COLO668 (cell line): ENCODE data around the gene DENND6B.
A peak's percentile ranks its signal among the peaks of the same experiment; 100 is the strongest.

Source experiments
- DNase-seq: peaks from one replicate; lab custom pipeline; 2025; ENCODE audit not compliant: unreplicated experiment; lab: John Stamatoyannopoulos, UW

Gene DENND6B

DNA sequence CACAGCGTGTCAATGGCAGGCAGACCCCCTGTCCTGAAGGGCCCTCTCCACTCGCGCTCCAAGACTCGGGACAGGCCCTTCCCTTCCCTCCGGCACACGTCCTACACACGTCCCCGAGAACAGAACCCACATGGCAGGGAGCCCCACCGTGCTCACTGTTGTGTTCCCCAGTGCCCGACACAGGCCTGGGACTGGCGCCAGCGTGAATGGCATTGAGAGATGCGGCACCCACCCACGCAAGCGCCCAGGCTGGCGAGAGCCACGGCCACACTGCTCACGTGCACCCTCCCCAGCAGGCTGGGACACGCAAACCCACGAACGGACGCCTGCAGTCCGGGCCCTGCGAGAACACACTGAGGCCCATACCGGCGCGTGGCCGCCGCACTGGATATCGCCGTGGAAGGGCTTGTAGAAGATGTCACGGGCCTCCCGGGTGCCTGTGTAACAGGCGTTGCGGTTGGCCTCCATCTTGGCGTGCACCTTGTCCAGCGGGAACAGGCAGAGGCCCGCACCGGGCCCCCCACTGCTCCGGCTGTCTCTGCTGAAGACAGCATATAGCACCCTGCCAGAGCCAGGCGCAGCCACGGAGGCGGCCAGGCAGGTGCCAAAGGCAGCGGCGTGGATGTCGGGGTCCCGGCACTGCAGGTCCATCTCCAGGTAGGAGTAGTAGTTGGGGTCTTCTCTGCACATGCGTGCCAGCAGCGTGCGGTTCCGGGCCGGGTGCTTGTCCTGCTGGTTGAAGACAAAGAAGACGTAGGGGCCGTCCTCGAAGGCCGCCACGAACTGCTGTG lies 37.5 kb downstream of the DENND6B start:
- no peak for DNase-seq

DNA sequence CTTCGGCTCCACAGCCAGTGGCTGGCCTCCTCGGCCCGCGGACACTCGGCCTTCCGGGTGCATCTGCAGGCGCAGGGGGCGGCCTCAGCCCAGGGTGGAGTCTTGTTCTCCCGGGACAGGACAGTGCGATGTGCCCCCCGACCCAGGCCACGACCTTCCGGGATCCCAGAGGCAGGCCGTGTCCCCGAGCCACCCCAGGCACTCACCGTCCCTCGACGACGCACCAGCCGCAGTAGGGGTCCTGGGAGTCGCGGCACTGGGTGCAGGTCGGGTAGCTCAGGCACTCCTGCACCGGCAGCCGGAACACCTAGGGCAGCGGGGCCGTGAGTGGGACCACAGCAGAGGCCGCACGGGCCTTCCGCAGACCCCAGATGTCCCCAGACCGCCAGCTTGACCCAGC lies 39.1 kb downstream of the DENND6B start:
- no peak for DNase-seq

DNA sequence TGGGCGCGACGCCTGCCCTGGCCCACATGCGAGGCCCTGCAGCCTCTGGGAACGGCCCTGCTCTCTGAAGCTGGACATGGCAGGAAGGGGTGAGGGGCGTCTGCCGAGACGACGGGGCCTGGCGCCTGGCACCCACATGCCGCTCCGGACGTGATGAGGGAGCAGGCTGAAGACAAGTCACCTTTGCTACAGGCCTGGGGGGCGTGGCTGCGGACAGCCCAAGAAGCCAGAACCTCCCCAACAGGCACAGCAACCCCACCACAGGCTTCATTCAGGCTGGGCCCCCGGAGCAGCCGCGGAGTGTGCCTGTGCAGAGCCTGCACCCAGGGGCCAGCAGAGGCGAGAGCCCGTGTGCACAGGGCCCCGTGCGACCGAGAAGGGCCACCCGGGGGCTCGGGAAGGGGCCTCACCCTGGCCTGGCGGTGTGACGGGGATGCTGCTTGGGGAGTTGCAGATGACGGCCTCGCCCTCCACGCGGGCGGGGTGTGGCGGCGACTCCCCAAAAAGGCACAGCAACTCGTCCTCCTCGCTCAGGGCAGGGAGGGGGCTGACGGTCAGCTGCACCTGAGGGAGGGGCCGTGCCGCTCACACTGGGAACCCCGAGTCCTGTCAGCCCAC lies 40.0 kb downstream of the DENND6B start:
- DNase-seq = no peak

DNA sequence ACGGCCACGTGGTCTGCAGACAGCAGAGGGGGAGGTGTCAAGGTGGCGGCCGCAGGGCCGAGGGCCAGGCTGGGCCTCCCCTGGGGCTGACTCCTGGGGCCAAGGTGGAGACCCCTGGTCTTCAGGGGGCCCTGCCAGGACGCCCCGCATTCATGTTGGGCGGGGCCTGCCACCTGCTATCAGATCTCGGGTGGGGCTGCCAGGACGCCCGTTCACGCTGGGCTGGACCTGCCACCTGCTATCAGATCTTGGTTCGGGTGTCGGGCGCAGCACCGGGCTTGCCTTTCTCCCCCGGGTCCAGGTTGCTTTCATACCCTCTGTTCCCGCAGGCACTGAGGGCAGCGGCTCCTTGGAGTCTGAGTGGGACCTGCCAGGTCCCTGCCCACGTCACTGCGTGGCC lies 40.5 kb downstream of the DENND6B start:
- no peak for DNase-seq

DNA sequence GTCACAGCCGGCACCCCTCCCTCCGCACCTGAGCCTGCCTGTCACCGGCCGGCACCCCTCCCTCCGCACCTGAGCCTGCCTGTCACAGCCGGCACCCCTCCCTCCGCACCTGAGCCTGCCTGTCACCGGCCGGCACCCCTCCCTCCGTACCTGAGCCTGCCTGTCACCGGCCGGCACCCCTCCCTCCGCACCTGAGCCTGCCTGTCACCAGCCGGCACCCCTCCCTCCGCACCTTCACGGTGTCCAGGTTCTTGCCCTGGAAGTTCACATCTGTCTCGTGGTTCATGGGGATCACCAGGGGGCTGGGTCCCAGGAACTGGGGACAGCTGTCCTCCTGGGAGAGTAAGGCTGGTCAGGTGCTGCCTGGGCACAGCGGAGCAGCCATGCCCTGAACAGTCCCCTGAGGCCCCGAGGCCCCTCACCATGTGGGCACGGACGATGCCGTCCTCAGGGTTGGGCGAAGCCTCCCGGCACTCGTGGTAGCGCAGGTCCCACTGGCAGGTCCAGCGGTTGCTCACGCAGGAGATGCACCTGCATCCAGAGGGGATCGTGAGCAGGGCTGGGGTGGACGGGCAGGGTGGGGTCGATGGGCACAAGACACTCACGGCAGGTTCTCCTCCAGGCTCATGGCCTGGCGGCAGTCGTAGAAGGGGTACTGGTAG lies 41.1 kb downstream of the DENND6B start:
- DNase-seq = no peak

DNA sequence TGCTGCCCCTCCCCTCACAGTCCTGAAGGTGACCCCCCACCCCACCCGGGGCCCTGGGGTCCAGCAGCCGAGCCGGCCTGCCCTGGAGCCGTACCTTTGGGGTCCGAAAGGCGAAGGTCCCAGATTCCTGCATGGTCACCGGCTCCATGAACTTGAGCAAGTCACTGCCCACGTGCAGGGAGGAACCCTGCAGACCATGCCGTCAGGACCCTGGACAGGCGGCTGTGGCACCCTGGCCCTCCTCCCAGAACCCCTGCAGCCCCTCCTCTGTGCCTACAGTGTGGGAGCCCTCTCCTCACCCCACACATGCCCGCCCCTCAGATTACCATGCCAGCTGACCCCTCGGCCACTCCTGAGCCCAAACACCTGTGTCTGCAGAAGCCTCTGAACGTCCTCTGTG lies 42.3 kb downstream of the DENND6B start:
- DNase-seq = no peak

DNA sequence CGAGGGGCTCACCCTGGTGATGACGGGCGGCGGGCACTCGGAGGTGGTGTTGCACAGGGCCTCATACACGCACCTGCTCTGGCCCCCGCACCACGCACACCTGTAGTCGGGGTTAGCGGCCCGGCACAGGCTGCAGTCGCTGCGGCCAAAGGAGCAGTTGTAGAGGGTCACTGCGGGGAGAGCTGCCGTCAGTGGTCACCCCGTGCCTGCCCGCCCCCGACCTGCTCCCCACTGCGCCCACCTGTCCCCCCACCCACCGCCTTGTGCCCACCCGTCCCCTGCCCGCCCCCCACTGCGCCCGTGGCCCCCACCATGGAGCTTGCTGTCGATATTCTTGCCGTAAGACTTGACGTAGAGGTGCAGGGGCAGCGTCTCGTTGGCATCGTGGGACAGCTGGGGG lies 43.0 kb downstream of the DENND6B start:
- no peak for DNase-seq

DNA sequence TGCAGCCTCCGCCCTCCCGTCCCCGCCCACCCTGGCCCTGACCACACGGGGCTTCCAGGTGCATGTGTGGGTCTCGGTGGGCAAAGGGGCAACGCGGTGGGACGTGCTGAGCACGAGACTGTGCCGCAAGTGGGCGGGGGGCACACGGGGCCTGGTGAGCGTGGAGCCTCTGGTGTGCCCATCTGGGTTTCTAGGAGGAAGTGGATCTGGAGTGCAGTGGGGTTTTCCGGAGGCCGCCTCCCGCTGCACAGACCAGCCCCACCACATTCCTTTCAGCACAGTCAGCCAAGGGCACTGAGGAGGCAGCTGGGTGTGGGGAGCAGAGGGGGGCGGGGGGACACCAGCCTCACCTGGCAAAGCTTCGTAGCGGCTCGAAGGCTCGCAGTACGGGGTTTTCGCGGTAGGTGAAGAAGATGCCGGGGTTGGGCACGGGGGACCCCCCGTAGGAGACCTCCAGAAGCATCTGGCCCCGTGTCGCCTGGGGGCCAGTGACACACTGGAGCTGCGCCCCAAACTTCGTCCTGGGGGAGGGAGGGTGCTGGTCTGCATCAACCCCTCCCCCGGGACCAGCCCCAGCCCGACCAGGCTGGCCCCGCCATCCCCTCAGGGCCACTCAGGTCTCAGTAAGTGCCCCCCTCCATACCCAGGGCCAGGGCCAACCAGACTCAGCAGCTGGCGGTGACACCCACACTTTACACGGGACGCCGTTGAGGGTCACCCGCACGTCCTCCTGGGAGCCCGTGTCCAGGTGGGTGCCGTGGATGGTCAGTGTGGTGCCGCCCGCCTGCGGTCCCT lies 44.3 kb downstream of the DENND6B start:
- peak; percentile 29 for DNase-seq

DNA sequence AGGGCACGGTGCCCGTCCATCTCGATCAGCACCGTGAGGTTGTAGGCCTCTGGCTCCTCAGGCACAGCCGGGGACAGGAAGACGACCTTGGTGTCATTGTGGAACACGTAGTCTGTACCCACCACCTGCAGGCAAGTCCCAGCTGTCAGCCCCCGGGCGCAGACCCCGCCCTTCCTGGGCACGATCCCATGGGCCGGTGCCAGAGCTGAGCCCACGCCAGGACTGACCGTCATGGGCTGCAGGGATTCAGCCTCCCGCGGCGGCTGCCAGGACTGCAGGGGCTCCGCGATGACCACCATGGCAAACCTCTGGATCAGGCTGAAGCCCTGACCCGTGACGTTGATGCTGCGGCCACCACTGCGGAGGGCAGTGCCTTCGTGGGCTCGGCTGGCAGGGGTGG lies 44.9 kb downstream of the DENND6B start:
- DNase-seq = no peak

DNA sequence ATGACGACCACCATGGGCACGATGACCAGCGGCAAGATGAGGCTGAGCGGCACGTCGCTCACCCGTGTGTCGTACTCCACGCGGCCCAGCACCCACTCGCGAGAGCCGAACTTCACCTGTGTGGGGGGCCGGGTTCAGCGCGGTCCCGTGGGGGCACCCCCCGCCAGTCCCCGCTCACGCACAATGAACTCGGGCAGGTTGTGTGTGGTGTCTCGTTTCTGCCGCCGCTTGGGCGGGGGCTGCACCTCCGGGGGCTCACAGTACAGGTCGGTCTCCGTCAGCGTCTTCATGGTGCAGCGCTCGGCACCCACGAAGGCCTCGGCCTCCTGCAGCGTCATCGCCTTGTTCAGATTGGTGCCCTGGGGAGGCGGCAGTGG lies 45.4 kb downstream of the DENND6B start:
- no peak for DNase-seq

DNA sequence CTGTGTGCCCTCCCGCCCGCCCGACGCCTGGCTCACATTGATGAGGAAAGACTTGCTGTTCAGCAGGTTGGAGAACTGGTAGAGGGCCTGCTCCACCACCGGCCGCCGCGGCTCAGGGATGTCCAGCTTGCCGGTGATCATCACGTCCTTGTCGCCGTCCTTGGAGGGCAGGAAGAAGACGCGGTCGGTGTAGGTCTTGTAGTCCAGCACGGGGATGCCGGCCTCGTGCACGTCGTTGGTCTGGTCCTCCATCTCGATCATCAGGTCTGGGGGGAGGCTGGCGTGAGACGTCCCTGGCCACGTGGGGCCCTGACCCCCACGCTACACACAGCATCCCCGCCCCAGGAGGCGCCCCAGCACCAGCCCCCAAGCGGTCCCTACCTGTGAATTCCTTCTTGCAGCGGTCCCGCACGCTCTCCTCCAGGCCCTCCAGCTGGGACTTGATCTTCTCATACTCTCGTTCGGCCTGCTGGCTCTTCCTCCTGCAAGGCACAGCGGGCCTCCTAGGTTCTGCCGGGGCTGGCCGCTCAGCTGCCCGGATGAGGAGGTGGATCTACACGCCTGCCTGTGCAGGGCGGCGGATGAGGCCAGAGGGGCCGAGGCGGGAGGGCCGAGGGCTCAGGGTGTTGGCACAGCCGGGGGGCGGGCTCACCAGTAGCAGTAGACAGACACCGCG lies 46.0 kb downstream of the DENND6B start:
- no peak for DNase-seq

DNA sequence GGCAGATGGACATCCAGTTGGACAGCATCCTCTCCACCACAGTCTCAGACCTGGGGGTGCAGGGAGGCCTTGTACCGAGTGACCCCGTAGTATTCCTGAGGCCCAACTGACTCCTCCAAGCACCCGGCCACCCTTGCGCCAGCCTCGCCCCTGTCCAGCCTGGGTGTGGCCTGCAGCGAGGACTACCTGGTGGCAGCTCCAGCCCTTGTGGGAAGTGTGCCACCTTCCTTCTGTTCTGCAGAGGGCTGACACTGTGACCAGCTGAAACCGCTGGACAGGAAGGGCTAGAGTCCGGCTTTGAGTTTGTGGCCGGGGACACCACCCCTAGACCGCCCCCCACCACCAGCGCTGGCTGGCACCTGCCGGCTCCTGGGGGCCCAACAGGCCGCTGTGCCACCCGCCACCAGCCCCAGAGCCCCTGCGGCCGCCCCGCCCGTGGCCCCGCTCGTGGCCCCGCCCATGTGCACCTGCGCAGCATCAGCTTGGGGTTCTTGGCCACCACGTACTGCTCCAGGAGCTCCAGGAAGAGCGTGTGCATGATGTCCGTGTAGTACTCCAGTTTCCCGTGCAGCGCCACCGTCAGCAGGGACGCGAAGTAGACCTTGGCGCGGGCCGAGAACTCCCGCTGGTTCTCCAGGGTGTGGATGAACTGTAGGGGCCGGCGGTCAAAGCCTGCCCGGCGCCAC lies 46.6 kb downstream of the DENND6B start:
- DNase-seq = no peak

DNA sequence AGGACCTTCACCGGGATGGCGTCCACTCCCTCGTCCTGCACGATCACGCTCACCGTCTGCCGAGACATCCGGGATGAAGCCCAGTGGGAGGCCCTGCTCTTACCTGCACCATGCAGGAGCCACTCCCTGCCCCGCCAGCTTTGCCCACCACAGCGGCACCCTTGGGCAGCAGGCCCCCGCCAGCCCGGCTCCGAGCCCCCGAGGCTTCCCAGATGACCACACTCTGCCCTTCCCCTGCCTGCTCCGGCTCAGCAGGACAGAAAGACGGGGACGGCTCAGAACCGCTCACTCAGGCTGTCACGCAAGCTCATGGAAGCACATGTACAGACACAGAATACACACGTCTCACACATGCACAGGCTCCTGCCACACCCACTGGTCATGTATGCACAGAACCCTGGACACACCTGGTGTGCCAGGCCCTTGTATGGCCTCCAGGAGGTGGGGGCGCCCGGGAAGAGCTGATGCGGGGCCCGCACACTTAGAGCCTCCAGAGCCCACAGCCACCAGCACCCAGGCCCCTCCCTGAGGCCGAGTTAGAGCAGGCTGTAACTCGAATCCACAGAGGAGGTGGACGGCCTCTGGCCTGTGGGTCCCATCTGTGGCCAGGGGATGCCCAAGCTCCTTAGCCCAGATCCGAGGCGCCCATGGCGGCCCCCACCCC lies 47.7 kb downstream of the DENND6B start:
- DNase-seq = no peak

DNA sequence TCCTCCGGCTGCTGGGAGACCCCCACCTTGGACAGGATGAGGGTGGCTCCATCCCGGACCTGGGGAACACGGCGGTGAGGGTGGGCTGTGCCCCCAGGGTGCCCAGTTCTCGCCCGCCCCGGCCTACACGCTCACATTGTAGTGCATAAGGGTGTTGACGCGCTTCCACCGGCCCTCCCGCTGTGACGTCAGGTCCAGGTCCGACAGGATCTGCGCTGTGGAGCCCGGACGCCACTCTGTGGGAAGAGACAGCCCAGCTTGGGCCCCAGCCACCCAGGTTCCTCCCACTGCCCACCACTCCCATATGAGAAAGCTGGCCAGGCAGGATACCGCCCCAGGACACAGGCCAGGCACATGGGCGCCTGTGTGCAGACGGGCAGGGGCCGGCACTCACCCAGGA lies 48.4 kb downstream of the DENND6B start:
- no peak for DNase-seq

DNA sequence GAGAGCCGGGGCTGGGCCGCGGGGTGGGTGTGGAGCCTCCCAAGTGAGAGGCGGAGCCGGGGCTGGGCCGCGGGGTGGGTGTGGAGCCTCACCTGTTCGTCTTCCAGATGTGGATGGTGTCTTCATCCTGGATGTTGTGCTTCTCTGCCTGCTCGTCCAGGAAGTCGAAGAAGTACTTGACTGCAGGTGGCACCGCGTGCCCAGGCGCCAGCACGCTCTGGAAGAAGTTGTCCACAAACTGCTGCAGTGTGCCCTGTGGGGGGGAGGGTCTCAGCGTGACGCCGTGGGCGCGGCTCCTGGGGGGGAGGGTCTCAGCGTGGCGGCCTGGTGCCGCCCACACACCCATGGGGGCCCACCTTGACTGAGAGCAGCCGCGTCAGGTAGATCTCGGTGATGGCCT lies 49.1 kb downstream of the DENND6B start:
- DNase-seq = peak; percentile 5

DNA sequence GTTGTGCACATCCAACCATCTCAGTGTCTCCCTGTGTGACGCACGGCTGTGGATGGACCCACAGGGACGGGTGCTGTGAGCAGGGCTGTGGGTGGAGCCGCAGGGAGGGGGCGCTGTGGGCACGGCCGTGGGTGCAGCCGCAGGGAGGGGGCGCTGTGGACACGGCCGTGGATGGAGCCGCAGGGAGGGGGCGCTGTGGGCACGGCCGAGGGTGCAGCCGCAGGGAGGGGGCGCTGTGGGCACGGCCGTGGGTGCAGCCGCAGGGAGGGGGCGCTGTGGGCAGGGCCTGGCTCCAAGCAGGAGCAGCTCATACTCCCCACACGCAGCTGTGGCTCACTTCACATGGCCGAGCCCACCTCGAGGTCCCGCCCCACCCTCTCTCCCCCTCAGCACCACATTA lies 50.7 kb downstream of the DENND6B start:
- DNase-seq = peak; percentile 48

DNA sequence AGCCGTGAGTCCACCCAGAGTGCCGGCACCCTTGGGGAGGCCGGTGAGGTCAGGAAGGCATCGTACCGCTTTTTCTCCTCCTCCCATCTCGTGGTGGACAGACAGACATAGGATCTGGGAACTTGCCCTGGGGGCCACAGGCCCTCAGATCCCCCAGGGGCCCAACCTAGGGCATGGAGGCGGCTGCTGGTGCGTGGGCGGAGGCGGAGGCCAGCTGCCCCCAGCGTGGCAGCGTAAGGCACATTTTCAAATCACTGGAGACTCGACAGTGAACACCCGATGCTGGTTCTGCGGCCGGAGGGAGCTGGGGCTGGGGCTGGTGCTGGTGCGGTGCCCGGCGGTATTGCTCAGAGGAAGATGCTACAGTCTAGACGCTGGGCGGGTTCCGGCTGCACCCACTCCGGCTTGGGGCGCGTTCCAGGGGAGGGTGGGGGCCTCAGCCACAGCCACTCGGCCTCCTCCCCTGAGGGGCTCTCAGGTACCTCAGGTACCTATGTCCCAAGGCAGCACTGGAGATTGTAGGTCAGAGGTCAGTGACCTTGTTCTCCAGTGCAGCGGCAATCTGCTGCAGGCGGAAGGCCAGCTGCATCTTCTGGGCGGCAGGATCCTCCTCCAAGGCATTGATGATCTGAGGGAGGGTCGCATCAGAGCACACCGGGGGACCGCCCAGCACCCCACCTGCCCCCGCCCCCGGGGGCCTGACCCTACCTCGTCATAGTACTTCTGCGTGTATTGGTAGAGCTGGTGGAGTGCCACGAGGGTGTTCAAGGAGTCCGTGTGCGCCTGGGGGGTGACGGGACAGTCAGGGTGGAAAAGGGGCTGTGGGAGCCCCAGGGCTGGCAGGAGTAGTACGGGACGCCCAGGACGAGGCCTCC lies 51.4 kb downstream of the DENND6B start:
- DNase-seq = no peak

DNA sequence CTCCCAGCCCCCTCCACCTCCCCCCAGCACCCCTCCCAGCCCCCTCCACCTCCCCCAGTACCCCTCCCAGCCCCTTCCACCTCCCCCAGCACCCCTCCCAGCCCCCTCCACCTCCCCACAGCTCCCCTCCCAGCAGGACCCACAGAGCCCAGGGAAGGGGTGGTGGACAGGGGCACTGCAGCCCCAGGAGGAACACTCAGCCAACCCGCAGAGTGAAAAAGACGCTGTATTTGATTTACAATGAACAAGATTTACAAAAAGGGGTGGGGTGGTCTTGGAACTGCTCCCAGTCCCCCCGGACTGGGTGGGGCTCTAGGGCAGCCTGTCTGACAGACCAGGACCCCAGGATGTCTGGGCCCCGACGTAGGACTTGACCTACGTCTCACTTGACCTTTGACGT lies 52.0 kb downstream of the DENND6B start:
- no peak for DNase-seq

DNA sequence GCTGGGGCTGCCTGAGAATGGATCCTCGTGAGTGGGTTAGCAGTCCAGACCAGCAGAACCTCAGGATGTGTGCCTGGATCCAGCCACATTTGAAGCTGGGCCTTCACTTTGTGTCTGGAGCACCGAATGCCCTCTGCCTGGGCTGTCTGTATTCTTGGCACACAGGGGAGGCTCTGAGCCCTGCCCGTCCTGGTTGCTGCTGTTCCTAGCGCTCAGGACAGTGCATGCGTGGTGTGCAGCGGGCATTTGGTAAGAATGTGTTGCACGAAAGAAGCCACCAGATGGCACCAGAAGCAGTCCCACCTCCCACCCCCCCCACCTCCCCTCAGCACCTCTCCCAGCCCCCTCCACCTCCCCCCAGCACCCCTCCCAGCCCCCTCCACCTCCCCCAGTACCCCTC lies 52.5 kb downstream of the DENND6B start:
- peak; percentile 46 for DNase-seq
